Thyroid gland (tissue), 4 donors: ENCODE data around the gene CXCL17. TPM values are rescaled to one million over a fixed set of nuclear protein-coding genes. Genes with fewer than 3 reads are reported as not detected.

Experiments used
- DNase-seq, 2 donors: peaks; one replicate each; pipeline ENCODE4 v3.0.0-alpha.2; 2019
- H3K27ac ChIP-seq, 3 donors: fragments of 200-600 bp; sonication (generic); 1 replicate in 2 of 3; 2 replicates in 1 of 3; pipeline ENCODE4 v1.5.1; 2016 to 2019; ENCODE audit warnings: mild to moderate bottlenecking in 1 of 3, moderate library complexity in 1 of 3
- H3K27me3 ChIP-seq: fragments of 200-600 bp; sonication (generic); one replicate; pipeline ENCODE4 v1.5.1; 2019
- H3K36me3 ChIP-seq, 2 donors: fragments of 200-600 bp; sonication (generic); one replicate each; pipeline ENCODE4 v1.5.1; 2016 to 2019
- H3K4me1 ChIP-seq, 2 donors: fragments of 200-600 bp; sonication (generic); one replicate each; pipeline ENCODE4 v1.5.1; 2017 to 2019
- H3K4me3 ChIP-seq, 3 donors: fragments of 200-600 bp; sonication (generic); replicated peaks in 1 of 3; 1 replicate in 2 of 3; 2 replicates in 1 of 3; pipeline ENCODE4 v1.5.1; 2016; ENCODE audit warnings: mild to moderate bottlenecking in 1 of 3
- H3K9me3 ChIP-seq: fragments of 200-600 bp; sonication (generic); one replicate; pipeline ENCODE4 v1.5.1; 2017
- CTCF ChIP-seq, 6 experiments: fragments of 200-600 bp in 3 of 6; fragments of 450-650 bp in 3 of 6; sonication (generic) in 3 of 6; IDR thresholded peaks; one replicate each; pipeline ENCODE4 v1.5.1; 2016 to 2019; ENCODE audit warnings: antibody characterized with exemption in 6 of 6, mild to moderate bottlenecking in 2 of 6, inconsistent platforms in 1 of 6, moderate library complexity in 1 of 6
- POLR2A ChIP-seq, 2 donors: fragments of 450-650 bp; IDR thresholded peaks; one replicate each; pipeline ENCODE4 v1.6.1; 2017; ENCODE audit warnings: antibody characterized with exemption in 2 of 2, mild to moderate bottlenecking in 2 of 2, moderate library complexity in 1 of 2
- WGBS, 2 donors: methylation state at CpG; one replicate each; pipeline ENCODE4 v1.1.5; 2017; 5-methylcytosine and 5-hydroxymethylcytosine counted together
- intact Hi-C: fragments of 100-400 bp; cut with DNase I; formaldehyde crosslinking; loops from one replicate; pipeline ENCODE4 v1.15.1; 2023
- total RNA-seq, 4 donors: library from RNA; depleted of rRNA; stranded (reverse); fragments of >200 nt; gene quantifications; one replicate each; pipeline ENCODE4 v1.2.3, GENCODE V29; 2016

Gene CXCL17
- total RNA-seq, 4 donors from 2014 or later, result not detected

- 94 to 98% methylated on average over 10 of the region's 10 CpGs for WGBS, 2 donors
- Histone ChIP-seq H3K36me3 (no peaks in the 10 kb centered on the region), H3K9me3 (no peaks in the 10 kb centered on the region), H3K4me3 (no peak overlapping the region), H3K27ac (no peak overlapping the region), H3K27me3 (no peaks in the 10 kb centered on the region), H3K4me1 (peaks cover 4 to 9% of the 10 kb centered on the region in 2 donors)
- intact Hi-C loops, result no loop called here
- no peak for TF ChIP-seq POLR2A (IDR thresholded peaks at IDR 0.05)
- no peak for TF ChIP-seq CTCF (IDR thresholded peaks at IDR 0.05)
- no peak for DNase-seq
Observed at GRCh38 chr19:42407816-42408175, 35.0 kb downstream of the CXCL17 start.

GRCh38 chr19:42407085-42407815 lies 35.5 kb downstream of the CXCL17 start:
- no peak overlapping the region for H3K27ac ChIP-seq
- no peaks in the 10 kb centered on the region for H3K36me3 ChIP-seq
- no peaks in the 10 kb centered on the region for H3K27me3 ChIP-seq
- intact Hi-C loops, result no loop called here
- no peak for TF ChIP-seq CTCF (IDR thresholded peaks at IDR 0.05)
- no peak for TF ChIP-seq POLR2A (IDR thresholded peaks at IDR 0.05)
- H3K4me3 ChIP-seq, result no peak overlapping the region
- no peaks in the 10 kb centered on the region for H3K9me3 ChIP-seq
- H3K4me1 ChIP-seq, result peaks cover 8 to 12% of the 10 kb centered on the region in 2 donors
- WGBS, 2 donors, result 95% methylated on average over 23 to 30 of the region's 30 CpGs
- DNase-seq, result no peak

DNA sequence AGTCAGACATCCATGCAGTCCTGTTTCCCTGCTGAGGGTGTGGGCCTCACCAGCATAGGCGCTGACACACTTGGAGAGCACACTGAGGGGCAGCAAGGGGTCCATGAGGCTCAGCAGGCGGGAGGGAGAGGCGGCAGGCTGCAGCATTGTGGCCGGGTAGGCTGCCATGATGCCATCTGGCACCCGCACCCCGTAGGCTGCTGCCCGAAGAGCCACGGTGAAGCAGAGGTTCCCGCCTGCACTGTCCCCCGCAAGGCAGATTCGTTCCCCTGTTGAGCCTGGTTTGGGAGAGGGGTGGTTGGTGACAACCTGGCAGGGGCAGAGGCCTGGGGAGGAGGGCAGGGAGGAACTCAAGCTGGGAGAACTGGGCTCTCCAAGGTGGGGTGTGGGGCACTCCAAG lies 36.6 kb downstream of the CXCL17 start:
- TF ChIP-seq CTCF (IDR thresholded peaks at IDR 0.05), result no peak
- no peak for TF ChIP-seq POLR2A (IDR thresholded peaks at IDR 0.05)
- Histone ChIP-seq H3K4me3 (no peak overlapping the region), H3K36me3 (no peaks in the 10 kb centered on the region), H3K27me3 (no peaks in the 10 kb centered on the region), H3K4me1 (peaks cover 16 to 18% of the 10 kb centered on the region in 2 donors), H3K9me3 (no peaks in the 10 kb centered on the region), H3K27ac (no peak overlapping the region)
- 94 to 100% methylated on average over 1 to 11 of the region's 11 CpGs for WGBS, 2 donors
- DNase-seq, result no peak
- intact Hi-C loops, result no loop called here

DNA sequence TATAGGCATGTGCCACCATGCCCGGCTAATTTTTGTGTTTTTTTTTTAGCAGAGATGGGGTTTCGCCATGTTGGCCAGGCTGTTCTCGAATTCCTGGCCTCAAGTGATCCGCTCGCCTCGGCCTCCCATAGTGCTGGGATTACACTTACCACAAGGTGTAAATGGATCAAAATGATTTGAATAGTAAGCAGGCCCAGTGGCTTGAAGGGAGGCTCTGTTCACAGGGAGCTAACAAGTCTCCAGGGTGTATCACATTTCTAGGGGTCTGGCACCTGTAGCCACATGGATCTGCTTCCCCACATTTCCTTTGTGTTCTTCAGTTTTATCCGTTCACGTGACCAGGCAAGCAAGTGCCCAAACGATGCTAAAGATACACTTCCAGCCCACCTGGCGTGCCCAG lies 39.2 kb downstream of the CXCL17 start:
- peaks cover 13 to 16% of the 10 kb centered on the region in 2 donors for H3K4me1 ChIP-seq
- H3K9me3 ChIP-seq, result no peaks in the 10 kb centered on the region
- H3K36me3 ChIP-seq, result no peaks in the 10 kb centered on the region
- no peaks in the 10 kb centered on the region for H3K27me3 ChIP-seq
- H3K4me3 ChIP-seq, result no peak overlapping the region
- TF ChIP-seq POLR2A (IDR thresholded peaks at IDR 0.05), result no peak
- no peak for TF ChIP-seq CTCF (IDR thresholded peaks at IDR 0.05)
- WGBS, 2 donors, result 91 to 97% methylated on average over 10 of the region's 10 CpGs
- no peak overlapping the region for H3K27ac ChIP-seq
- DNase-seq, result no peak
- intact Hi-C loops, result no loop called here

DNA sequence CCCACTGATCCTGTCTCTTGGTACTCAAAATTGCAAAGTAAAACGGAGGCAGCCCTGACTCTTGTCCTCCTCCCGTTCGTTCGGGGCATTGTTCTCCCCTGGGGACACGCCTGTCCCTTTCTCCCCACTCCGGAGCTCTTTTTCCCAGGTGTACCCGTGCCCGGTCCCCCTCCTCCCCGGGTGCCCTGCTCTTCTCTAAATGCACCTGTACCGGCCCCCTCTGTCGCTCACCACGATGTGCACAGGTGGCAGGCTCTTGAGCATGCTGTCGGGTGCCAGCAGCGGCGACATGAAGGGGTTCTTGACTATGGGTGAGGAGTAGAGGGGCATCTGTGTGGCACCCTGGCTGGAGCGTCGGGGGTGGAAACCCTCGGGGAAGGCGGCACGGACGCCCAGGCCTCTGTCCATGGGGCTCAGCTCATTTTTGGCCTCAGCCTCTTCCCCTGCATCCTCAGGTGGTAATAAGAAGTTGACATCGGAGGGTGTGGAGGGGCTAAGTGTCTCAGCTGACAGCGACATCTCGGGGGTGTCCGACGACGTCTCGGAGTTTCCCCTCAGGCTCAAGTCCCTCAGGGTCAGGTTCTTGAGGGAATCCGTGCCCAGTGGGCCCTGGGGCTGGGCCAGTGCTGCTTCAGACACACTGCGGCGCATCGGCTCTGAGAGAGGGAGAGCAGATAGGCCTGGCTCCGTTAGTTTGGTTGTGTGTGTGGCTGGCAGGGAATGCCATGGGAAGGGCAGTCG lies 40.2 kb downstream of the CXCL17 start:
- no peaks in the 10 kb centered on the region for H3K27me3 ChIP-seq
- peak overlapping the region in 1 of 3 donors; percentile 54 for H3K4me3 ChIP-seq
- H3K4me1 ChIP-seq, result peaks cover 13 to 20% of the 10 kb centered on the region in 2 donors
- WGBS, 2 donors, result 47 to 50% methylated on average over 24 to 33 of the region's 34 CpGs
- H3K27ac ChIP-seq, result no peak overlapping the region
- intact Hi-C loops, result no loop called here
- H3K36me3 ChIP-seq, result no peaks in the 10 kb centered on the region
- no peak for DNase-seq
- H3K9me3 ChIP-seq, result no peaks in the 10 kb centered on the region
- TF ChIP-seq POLR2A (IDR thresholded peaks at IDR 0.05), result no peak
- no peak for TF ChIP-seq CTCF (IDR thresholded peaks at IDR 0.05)
